CD8-positive, alpha-beta memory T cell (primary cell): ENCODE results near the gene LCLAT1. TPM values are rescaled to one million over a fixed set of nuclear protein-coding genes. Genes with fewer than 3 reads are reported as not detected.

ENCODE experiments used
- CTCF ChIA-PET: fragments of 350-600 bp; sonication (Branson Sonifier 250); formaldehyde crosslinking; loops from one replicate; lab custom pipeline; 2021; ENCODE audit warnings: antibody characterized with exemption; lab: Charles Lee
- POLR2A ChIA-PET: fragments of 350-600 bp; sonication (Branson Sonifier 250); formaldehyde crosslinking; loops from one replicate; lab custom pipeline; 2021; ENCODE audit warnings: antibody characterized with exemption; lab: Charles Lee
- DNase-seq, 5 donors: peaks; one replicate each; pipeline versions ENCODE4 v3.0.0 to v3.0.0-alpha.2; 2020 to 2022; ENCODE audit warnings: mixed read lengths in 1 of 5
- H3K27ac ChIP-seq: one replicate; pipeline ENCODE4 v1.7.0; 2013; ENCODE audit warnings: low read depth, mild to moderate bottlenecking, low read length, moderate library complexity
- H3K27me3 ChIP-seq: 2 replicates; pipeline ENCODE4 v1.7.0; 2013; ENCODE audit warnings: low read length, mild to moderate bottlenecking; ENCODE audit not compliant: insufficient read depth, poor library complexity, severe bottlenecking
- H3K36me3 ChIP-seq: 2 replicates; pipeline ENCODE4 v1.7.0; 2013; ENCODE audit warnings: mild to moderate bottlenecking, low read length, moderate library complexity; ENCODE audit not compliant: insufficient read depth
- H3K4me1 ChIP-seq: 2 replicates; pipeline ENCODE4 v1.7.0; 2013; ENCODE audit warnings: mild to moderate bottlenecking, low read length, moderate library complexity; ENCODE audit not compliant: insufficient read depth
- H3K4me3 ChIP-seq: 2 replicates; pipeline ENCODE4 v1.7.0; 2013; ENCODE audit warnings: mild to moderate bottlenecking, low read length
- H3K9me3 ChIP-seq: 2 replicates; pipeline ENCODE4 v1.7.0; 2013; ENCODE audit warnings: mild to moderate bottlenecking, low read length
- H3K27ac Mint-ChIP-seq, 8 donors: one replicate each; pipeline ENCODE4 v1.8.0; 2020 to 2021; ENCODE audit warnings: mixed read lengths in 8 of 8, mild to moderate bottlenecking in 6 of 8, inconsistent platforms in 3 of 8, moderate library complexity in 3 of 8
- H3K27me3 Mint-ChIP-seq, 2 donors: one replicate each; pipeline ENCODE4 v1.8.0; 2020 to 2021; ENCODE audit warnings: mixed read lengths in 2 of 2, mild to moderate bottlenecking in 1 of 2, moderate library complexity in 1 of 2
- H3K36me3 Mint-ChIP-seq, 3 donors: one replicate each; pipeline ENCODE4 v1.8.0; 2020 to 2021; ENCODE audit warnings: mixed read lengths in 3 of 3, inconsistent platforms in 1 of 3, mild to moderate bottlenecking in 1 of 3
- H3K4me1 Mint-ChIP-seq, 3 donors: one replicate each; pipeline ENCODE4 v1.8.0; 2020 to 2021; ENCODE audit warnings: mixed read lengths in 3 of 3, inconsistent platforms in 1 of 3, mild to moderate bottlenecking in 1 of 3
- H3K4me3 Mint-ChIP-seq, 7 donors: one replicate each; pipeline ENCODE4 v1.8.0; 2020 to 2021; ENCODE audit warnings: mixed read lengths in 7 of 7, mild to moderate bottlenecking in 6 of 7, moderate library complexity in 4 of 7, inconsistent platforms in 2 of 7
- H3K9me3 Mint-ChIP-seq, 5 donors: one replicate each; pipeline ENCODE4 v1.8.0; 2020 to 2022; ENCODE audit warnings: mixed read lengths in 5 of 5, mild to moderate bottlenecking in 3 of 5, moderate library complexity in 2 of 5, inconsistent platforms in 1 of 5
- polyA plus RNA-seq: library from polyadenylated mRNA; unstranded; fragments of 300-500 nt; fragmentation: Illumina TruSeq; gene quantifications from one replicate; pipeline ENCODE4 v1.2.3, GENCODE V29; 2021
- total RNA-seq, 2 experiments: library from RNA; stranded (reverse); gene quantifications; one replicate each; pipeline ENCODE4 v1.2.3, GENCODE V29; 2021

LCLAT1 gene
- total and polyA plus RNA-seq, 3 experiments from 2014 or later = 18.0 to 31.0 (median 29.9) TPM

DNA sequence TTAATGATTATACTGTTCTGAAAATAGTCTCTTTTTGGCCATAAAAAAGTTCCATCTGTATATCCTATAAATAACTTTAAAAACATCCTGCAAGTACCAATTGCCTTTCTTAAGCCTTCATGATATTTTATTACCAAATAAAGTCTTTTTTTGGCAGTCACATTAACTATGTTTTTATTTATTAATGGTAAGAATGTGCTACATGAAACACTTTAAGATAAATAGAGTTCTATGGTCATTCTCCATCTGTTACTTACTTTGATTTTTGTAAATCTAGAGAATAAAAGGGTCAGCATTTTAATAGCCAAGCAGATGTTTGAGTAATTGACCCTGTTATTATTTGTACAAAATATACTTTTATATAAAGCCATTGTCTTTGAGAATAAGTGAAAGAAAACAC lies 52.6 kb downstream of the LCLAT1 start:
- no peak for DNase-seq
- Mint-ChIP-seq H3K27ac (no peak overlapping the region), H3K4me3 (no peak overlapping the region), H3K4me1 (peaks cover 32 to 40% (median 38%) of the 10 kb centered on the region in 3 donors), H3K36me3 (peaks cover 26 to 37% (median 28%) of the 10 kb centered on the region in 3 donors), H3K27me3 (no peaks in the 10 kb centered on the region), H3K9me3 (peaks cover 7 to 27% (median 24%) of the 10 kb centered on the region in 5 donors)
- no peak overlapping the region for H3K4me3 ChIP-seq
- no peaks in the 10 kb centered on the region for H3K36me3 ChIP-seq
- POLR2A ChIA-PET = no interaction called here
- CTCF ChIA-PET = no interaction called here
- peaks cover 11% of the 10 kb centered on the region for H3K9me3 ChIP-seq
- H3K27me3 ChIP-seq = no peaks in the 10 kb centered on the region
- H3K27ac ChIP-seq = no peak overlapping the region
- peaks cover 20% of the 10 kb centered on the region for H3K4me1 ChIP-seq

DNA sequence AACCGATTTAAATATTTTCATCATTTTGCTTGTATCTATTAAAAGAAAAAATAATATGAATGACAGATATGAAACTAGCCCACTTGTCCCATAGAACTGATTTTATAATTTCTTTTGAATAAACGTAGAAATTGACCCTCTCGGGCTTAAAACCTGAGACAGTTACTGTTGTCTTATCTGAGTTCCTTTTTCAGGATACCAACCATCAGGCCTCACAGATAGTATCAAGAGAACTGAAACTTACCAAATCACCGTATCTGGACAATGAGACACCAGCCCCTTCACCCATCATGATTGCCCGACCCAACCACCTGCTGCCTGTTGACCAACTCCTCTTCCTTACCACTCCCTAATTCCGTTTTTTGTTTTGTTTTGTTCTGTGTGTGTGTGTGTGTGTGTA lies 53.7 kb downstream of the LCLAT1 start:
- Histone ChIP-seq H3K36me3 (no peaks in the 10 kb centered on the region), H3K27ac (no peak overlapping the region), H3K4me3 (no peak overlapping the region), H3K4me1 (peaks cover 31% of the 10 kb centered on the region), H3K27me3 (no peaks in the 10 kb centered on the region), H3K9me3 (peaks cover 11% of the 10 kb centered on the region)
- ChIA-PET CTCF (no interaction called here), POLR2A (no interaction called here)
- peaks cover 25 to 34% (median 26%) of the 10 kb centered on the region in 3 donors for H3K36me3 Mint-ChIP-seq
- peaks cover 39 to 48% (median 47%) of the 10 kb centered on the region in 3 donors for H3K4me1 Mint-ChIP-seq
- H3K27ac Mint-ChIP-seq = no peak overlapping the region
- H3K4me3 Mint-ChIP-seq = no peak overlapping the region
- H3K9me3 Mint-ChIP-seq = peaks cover 7 to 27% (median 24%) of the 10 kb centered on the region in 5 donors
- DNase-seq = no peak
- H3K27me3 Mint-ChIP-seq = no peaks in the 10 kb centered on the region

DNA sequence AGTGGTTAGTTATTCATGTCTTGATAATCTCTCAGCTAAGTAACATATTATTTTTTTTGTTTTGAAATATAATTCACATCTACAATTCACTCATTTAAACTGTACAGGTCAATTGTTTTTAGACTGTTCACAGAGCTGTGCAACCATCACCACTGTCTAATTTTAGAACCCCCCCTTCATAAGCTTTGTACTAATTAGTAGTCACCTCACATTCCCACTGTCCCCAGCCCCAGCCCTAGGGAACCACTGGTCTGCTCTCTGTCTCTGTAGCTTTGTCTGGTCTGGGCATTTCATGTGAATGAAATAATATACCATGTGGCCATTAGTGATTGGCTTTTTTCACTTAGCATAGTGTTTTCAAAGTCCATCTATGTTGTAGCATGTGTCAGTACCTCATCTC lies 55.3 kb downstream of the LCLAT1 start:
- Histone ChIP-seq H3K9me3 (peaks cover 11% of the 10 kb centered on the region), H3K4me3 (no peak overlapping the region), H3K27ac (no peak overlapping the region), H3K27me3 (no peaks in the 10 kb centered on the region), H3K36me3 (no peaks in the 10 kb centered on the region), H3K4me1 (peaks cover 34% of the 10 kb centered on the region)
- CTCF ChIA-PET = interaction anchor here (1.1 kb wide), 1 partner anchor 11 kb away, joined by 3 read pairs; no protein-coding TSS in a partner anchor
- H3K9me3 Mint-ChIP-seq = peaks cover 7 to 27% (median 24%) of the 10 kb centered on the region in 5 donors
- H3K36me3 Mint-ChIP-seq = peaks cover 17 to 33% (median 24%) of the 10 kb centered on the region in 3 donors
- no peaks in the 10 kb centered on the region for H3K27me3 Mint-ChIP-seq
- DNase-seq = no peak
- peaks cover 37 to 44% (median 43%) of the 10 kb centered on the region in 3 donors for H3K4me1 Mint-ChIP-seq
- H3K4me3 Mint-ChIP-seq = no peak overlapping the region
- H3K27ac Mint-ChIP-seq = peak overlapping the region in 5 of 8 donors; percentile 1 to 40 (median 8)
- POLR2A ChIA-PET = no interaction called here

DNA sequence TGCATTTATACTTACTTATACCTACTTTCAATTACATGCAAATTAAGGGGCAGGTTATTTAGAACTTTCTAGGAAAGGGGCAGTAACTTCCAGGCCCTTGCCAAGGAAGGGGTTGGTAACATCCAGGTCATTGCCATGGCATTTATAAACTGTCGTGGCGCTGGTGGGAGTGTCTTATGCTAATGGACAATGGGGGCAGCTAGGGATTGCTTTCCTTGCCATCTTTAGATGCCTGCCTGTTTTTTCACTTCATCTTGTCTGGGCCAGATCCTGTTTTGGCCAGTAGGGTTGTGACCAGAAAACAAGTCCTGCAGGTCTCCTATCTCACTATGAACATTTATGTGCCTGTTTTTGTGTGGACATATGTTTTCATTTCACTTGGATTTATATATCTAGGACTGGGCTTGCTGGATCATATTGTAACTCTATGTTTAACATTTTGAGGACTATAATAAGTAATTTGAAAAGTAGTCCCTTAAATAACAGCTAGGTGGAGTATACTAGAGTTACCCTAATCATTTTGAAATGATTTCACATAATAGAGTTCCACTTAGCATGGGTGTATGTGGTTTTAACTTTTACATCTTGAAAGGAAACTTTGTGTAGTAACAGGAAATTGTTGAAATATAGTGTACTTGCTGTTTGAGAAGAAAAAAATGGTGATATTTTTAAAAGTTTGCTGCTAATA lies 56.1 kb downstream of the LCLAT1 start:
- Histone ChIP-seq H3K27me3 (no peaks in the 10 kb centered on the region), H3K36me3 (no peaks in the 10 kb centered on the region), H3K9me3 (peaks cover 7% of the 10 kb centered on the region), H3K4me1 (peaks cover 34% of the 10 kb centered on the region), H3K27ac (no peak overlapping the region), H3K4me3 (no peak overlapping the region)
- POLR2A ChIA-PET = no interaction called here
- peak in 2 of 5 donors; percentile 21 to 41 for DNase-seq
- Mint-ChIP-seq H3K27me3 (no peaks in the 10 kb centered on the region), H3K27ac (peak overlapping the region in 6 of 8 donors; percentile 40 to 94 (median 76)), H3K4me1 (peaks cover 38 to 44% (median 43%) of the 10 kb centered on the region in 3 donors), H3K9me3 (peaks cover 7 to 26% (median 21%) of the 10 kb centered on the region in 5 donors), H3K4me3 (peak overlapping the region in 5 of 7 donors; percentile 18 to 62 (median 32)), H3K36me3 (peaks cover 14 to 33% (median 17%) of the 10 kb centered on the region in 3 donors)
- CTCF ChIA-PET = no interaction called here

DNA sequence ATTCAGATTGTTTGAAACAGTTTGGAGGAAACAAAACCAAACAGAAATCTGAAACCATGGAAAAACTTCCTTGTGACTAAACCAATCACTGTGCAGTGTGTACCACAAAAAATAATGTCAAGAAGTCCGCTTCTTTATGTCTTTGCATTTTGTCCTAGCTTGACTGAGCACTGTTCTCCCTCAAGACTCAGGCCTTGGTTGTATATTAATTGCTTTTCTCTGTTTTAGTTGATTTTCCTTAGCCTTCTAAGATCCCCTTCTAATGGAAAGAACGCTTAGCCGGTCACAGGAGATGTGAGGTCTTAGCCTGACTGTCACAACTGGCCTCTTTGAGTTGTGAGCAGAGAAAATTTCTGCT lies 56.6 kb downstream of the LCLAT1 start:
- H3K9me3 ChIP-seq = peaks cover 4% of the 10 kb centered on the region
- Mint-ChIP-seq H3K36me3 (peaks cover 12 to 32% (median 18%) of the 10 kb centered on the region in 3 donors), H3K4me3 (peak overlapping the region in 5 of 7 donors; percentile 18 to 62 (median 32)), H3K4me1 (peaks cover 39 to 44% (median 43%) of the 10 kb centered on the region in 3 donors), H3K9me3 (peaks cover 3 to 26% (median 20%) of the 10 kb centered on the region in 5 donors), H3K27ac (peak overlapping the region in 7 of 8 donors; percentile 40 to 94 (median 80)), H3K27me3 (no peaks in the 10 kb centered on the region)
- peaks cover 34% of the 10 kb centered on the region for H3K4me1 ChIP-seq
- no peaks in the 10 kb centered on the region for H3K36me3 ChIP-seq
- H3K27me3 ChIP-seq = no peaks in the 10 kb centered on the region
- CTCF ChIA-PET = no interaction called here
- POLR2A ChIA-PET = interaction anchor here (0.6 to 1.3 kb wide), 2 partner anchors 56 to 271 kb away, joined by 3 to 4 read pairs; partner anchors contain the start of gene LCLAT1
- peak in 1 of 5 donors; percentile 3 for DNase-seq
- no peak overlapping the region for H3K4me3 ChIP-seq
- no peak overlapping the region for H3K27ac ChIP-seq

DNA sequence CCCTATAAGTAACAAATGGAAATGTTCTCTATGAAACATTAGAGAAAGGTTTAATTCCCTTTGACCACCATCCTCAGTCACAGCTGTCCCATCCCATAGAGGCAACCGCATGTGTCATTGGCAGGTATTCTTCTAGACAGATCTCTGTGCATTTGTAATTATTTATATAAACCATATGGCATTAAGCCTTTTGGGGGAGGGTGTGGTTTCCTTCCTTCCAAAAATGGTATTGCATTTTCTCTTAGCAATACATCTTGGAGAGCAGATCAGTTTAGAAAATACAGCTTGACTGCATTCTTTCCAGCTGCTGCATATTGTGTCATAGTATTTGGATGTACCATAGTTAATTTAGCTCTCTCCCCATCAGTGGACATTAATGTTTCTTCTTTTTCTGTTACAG lies 57.7 kb downstream of the LCLAT1 start:
- peak overlapping the region; percentile 1 to 89 (median 66) for H3K27ac Mint-ChIP-seq
- CTCF ChIA-PET = interaction anchor here (0.9 to 1.3 kb wide), 2 partner anchors 266 to 296 kb away, joined by 4 to 5 read pairs; no protein-coding TSS in a partner anchor

DNA sequence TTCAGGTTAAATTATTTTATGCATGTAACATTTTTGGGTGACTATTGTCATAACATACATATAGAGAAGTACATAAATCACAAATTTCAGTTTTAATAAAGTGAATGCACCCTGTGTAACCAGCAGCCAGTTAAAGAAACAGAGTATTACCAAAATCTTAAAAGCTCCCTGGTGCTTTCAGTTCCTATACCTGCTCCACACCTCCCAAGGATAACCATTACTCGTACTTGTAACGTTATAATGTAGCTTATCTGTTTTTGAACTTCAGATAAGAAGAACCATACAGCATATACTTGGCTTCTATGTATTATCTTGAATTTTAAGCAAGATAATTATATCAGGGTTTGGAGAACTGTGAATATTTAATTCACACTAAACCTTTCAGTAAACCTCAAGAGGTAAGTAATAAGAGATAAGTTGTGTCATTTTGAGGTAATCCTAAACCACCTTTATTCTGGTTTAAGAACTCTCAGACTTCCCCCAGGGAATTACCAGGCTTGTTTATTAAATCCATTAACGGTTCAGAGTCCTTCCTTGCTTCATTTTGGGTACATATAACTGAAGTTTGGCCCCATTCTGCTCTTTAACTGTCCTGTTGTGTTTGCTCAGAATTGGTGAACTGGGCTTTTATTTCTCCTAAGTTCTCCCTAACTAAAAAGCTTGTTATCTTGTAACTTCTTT lies 58.6 kb downstream of the LCLAT1 start:
- H3K4me1 ChIP-seq = peaks cover 40% of the 10 kb centered on the region
- H3K4me3 Mint-ChIP-seq = peak overlapping the region in 1 of 7 donors; percentile 5
- no peak overlapping the region for H3K27ac ChIP-seq
- H3K27ac Mint-ChIP-seq = no peak overlapping the region
- no peak overlapping the region for H3K4me3 ChIP-seq
- DNase-seq = no peak
- peaks cover 4% of the 10 kb centered on the region for H3K9me3 ChIP-seq
- no peaks in the 10 kb centered on the region for H3K27me3 Mint-ChIP-seq
- no peaks in the 10 kb centered on the region for H3K36me3 ChIP-seq
- H3K36me3 Mint-ChIP-seq = peaks cover 5 to 27% (median 16%) of the 10 kb centered on the region in 3 donors
- ChIA-PET CTCF (interaction anchor here (0.9 to 1.3 kb wide), 2 partner anchors 267 to 297 kb away, joined by 4 to 5 read pairs; no protein-coding TSS in a partner anchor), POLR2A (no interaction called here)
- H3K27me3 ChIP-seq = no peaks in the 10 kb centered on the region
- peaks cover 45 to 59% (median 57%) of the 10 kb centered on the region in 3 donors for H3K4me1 Mint-ChIP-seq
- H3K9me3 Mint-ChIP-seq = peaks cover 0 to 18% (median 9%) of the 10 kb centered on the region in 5 donors

More for the DNA sequence above, 57.7 kb downstream of the LCLAT1 start:
- Mint-ChIP-seq H3K27me3 (no peaks in the 10 kb centered on the region), H3K4me1 (peaks cover 39 to 50% (median 48%) of the 10 kb centered on the region in 3 donors), H3K9me3 (peaks cover 0 to 19% (median 12%) of the 10 kb centered on the region in 5 donors), H3K36me3 (peaks cover 5 to 29% (median 16%) of the 10 kb centered on the region in 3 donors), H3K4me3 (peak overlapping the region in 4 of 7 donors; percentile 3 to 15 (median 12))
- Histone ChIP-seq H3K27ac (no peak overlapping the region), H3K4me3 (no peak overlapping the region), H3K36me3 (no peaks in the 10 kb centered on the region), H3K27me3 (no peaks in the 10 kb centered on the region), H3K9me3 (peaks cover 4% of the 10 kb centered on the region), H3K4me1 (peaks cover 34% of the 10 kb centered on the region)
- POLR2A ChIA-PET = interaction anchor here (1.3 kb wide), 1 partner anchor 58 kb away, joined by 4 read pairs; the partner anchor contains the start of gene LCLAT1
- DNase-seq = no peak
